GM21825 (cell line): ENCODE results near the gene LRRC2.
"Not testable (repeated sequence)": the region's sequence is repeated elsewhere in the genome, so short reads cannot be mapped to it uniquely, and the experiment has no call there.

Source experiments
- ATAC-seq: cut with Tn5 transposase; IDR thresholded peaks from one replicate; pipeline ENCODE4 v1.9.1; 2021; ENCODE audit warnings: mild to moderate bottlenecking, moderate library complexity; ENCODE audit not compliant: unreplicated experiment

The LRRC2 gene

DNA sequence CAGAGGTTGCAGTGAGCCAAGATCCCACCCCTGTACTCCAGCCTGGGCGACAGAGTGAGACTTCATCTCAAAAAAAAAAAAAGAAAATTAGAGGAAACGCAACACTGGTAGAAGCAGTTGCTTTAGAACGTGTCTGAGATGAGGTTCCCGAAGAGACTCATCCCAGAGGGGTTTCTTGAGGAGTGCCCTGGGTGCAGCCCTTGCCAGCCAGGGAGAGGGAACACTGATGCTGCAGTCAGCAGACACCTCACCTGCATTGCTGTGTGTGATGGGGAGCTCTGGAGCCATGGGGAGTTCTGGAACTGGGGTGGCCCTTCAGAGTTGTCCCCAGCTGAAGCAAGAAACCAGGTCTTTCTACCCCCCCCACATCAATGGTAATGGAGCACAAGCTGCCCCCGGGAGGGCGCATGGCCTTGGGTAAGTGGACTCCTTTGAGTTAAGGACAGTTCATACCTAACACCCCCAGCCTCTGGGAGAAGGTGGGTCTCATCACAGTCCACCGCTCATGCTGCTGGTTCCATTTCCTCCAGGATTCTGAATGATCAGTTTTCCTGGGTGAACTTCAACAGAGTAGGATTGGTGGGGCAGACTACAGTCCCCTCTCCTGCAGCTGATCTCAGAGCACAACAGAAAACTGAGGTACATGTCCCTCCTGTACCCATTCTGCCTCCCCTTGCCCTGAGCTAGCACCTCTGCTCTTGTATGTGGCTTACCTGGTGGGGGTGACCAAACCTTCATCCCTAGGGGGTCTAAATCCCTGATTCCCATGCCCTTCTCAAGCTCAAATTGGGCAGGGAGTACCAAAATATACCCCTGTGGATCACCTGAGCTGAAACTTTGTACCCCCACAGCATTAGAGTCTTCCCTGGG lies 18.7 kb upstream of the LRRC2 start:
- ATAC-seq, result no peak

- ATAC-seq, result no peak
These were observed 14.6 kb upstream of the LRRC2 start for GRCh38 chr3:46580675-46581074.

GRCh38 chr3:46579756-46580286 lies 13.7 kb upstream of the LRRC2 start:
- no peak for ATAC-seq

DNA sequence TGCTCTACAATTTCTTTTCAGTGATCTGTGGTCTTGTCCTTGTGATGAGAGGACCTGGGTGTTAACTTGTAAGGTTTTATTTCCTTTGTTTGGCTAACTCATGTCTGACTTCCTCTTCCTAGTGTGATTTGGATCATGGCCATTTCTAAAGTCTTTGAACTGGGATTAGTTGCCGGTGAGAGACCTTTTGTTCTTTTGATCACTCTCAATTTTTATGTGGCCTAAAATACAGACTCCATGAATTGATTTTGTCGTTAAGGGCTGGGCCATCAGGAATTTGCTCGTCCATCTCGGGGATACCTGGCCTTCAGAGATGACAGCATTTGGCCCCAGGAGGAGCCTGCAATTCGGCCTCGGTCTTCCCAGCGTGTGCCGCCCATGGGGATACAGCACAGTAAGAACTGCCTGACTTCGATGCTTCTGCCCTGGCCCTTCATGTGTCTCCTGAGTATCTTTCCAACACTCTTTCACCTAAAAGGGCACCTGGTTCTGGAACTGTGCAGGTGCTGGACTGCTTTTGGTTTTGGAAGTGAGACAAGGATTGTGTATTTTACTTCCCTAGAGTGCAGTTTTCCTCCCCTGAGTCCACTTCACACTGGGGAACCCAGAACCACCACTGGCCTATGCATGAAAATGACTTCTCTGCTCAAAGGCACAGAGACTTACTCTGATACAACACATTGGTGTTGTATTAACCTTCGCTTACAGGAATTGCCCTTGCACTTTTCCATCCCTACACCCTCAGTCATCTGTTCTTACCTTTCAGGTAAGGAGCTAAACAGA lies 13.1 kb upstream of the LRRC2 start:
- ATAC-seq, result no peak

- not testable (repeated sequence) for ATAC-seq
These were observed 11.6 kb upstream of the LRRC2 start for GRCh38 chr3:46577580-46578249.

- no peak for ATAC-seq
These were observed 10.8 kb upstream of the LRRC2 start for GRCh38 chr3:46576879-46577278.

GRCh38 chr3:46576386-46576785 lies 10.3 kb upstream of the LRRC2 start:
- ATAC-seq, result no peak

GRCh38 chr3:46575577-46576222 lies 9.6 kb upstream of the LRRC2 start:
- no peak for ATAC-seq

GRCh38 chr3:46574881-46575576 lies 8.9 kb upstream of the LRRC2 start:
- ATAC-seq, result no peak

- ATAC-seq, result no peak
These were observed 8.1 kb upstream of the LRRC2 start for GRCh38 chr3:46574243-46574646.

- no peak for ATAC-seq
These were observed 7.6 kb upstream of the LRRC2 start for GRCh38 chr3:46573701-46574100.

DNA sequence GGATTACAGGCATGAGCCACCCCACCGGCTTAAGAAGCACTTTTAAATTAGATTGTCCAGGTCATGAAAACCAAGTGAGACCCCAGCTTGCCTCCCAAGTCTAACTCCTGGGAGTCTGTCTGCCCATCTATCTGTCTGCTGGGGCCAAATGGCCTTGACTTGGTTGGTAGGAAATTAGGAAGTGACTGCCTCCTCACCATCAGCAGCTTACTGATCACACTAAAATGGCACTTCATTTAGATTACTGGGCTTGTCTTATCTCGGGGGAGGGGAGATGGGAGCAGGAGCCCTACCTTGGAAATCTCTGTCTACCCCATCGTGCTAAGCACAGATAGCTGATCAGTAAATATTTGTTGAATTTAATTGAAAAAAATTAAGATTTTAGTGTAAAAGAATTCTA lies 5.6 kb upstream of the LRRC2 start:
- no peak for ATAC-seq

DNA sequence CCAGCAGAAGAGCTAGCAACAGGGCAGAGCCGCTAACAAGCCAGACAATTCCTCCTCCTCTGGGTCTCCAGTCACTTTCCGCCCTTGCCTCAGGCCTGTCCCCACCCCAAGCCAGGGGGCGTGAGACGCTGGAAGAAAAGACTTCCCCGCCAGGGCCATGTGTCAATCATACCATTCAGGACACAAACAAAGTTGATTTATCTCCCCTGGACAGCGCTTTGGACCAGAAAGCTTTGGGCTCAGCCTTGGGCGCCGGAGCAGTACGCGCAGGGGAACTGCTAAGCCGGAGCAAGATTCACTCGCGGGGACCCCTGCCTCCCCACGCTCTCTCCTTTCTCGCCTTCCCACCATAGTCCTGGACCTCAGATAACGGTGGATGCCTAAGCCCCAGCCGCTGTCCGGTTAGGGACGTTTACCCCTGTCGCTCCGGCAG lies 479 bp downstream of the LRRC2 start:
- no peak for ATAC-seq

GRCh38 chr3:46565077-46565476 lies 1.0 kb downstream of the LRRC2 start:
- ATAC-seq, result no peak

DNA sequence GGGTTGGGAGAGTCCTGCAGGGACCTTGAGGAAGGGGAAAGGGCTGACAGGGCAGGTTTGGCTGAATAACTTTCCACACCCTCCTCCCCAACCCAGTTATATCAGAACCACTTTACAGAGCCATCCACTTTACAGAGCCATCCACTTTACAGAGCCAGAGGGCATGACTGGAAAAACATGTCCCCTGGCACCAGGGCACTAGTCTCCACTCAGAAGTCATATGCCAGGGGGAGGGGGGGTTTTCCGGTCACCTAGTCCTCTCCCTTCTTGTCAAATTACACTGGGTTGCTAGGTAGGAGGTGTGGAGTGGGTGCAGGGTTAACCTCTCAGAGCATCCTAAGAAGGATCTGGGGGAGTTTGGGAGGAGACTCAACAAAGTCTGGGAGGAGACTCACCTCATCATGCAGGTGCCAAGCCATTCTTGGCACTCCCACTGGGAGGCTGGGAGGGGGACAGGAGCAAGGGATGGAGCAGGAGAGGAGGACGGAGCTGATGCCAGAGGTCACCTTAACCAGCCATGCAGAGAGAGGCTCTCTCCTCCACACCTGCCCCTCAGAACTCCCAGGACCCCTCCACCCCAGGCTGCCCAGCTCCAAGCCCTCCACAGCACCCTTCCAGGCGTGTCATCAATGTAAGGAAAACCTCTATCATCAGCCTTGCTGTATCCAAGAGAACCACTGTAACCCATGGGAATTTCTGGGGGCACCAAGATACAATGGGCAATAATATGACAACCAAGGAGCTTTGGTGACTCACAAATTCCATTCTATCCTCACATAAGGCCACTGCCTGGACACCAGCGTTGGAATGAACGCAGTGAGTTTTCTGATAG lies 1.7 kb downstream of the LRRC2 start:
- no peak for ATAC-seq

DNA sequence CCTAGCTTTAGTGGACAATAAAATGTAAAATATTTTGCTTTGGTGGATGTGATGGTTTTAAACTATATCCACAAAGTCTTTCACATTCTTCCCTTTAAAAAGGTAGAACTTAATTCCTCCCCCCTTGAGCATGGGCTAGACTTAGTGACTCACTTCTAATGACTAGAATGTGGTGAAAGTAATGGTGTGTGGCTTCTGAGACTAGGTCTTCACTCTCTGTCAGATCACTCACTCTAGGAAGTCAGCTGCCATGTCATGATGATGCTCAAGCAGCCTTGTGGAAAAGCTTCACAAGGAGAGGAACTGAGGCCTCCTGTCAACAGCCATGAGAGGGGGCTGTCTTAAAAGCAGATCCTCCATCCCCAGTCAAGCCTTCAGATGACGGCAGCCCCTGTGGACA lies 4.2 kb downstream of the LRRC2 start:
- no peak for ATAC-seq

- no peak for ATAC-seq
These were observed 4.6 kb downstream of the LRRC2 start for GRCh38 chr3:46561511-46561910.

GRCh38 chr3:46559091-46559704 lies 6.9 kb downstream of the LRRC2 start:
- no peak for ATAC-seq
